H1 (cell line): ENCODE measurements around the gene KCNH1. TPM values are rescaled to one million over a fixed set of nuclear protein-coding genes. Genes with fewer than 3 reads are reported as not detected.

ENCODE experiments used
- CTCF ChIA-PET: fragments of 300-600 bp; sonication (Branson Sonifier 250); formaldehyde crosslinking; loops from one replicate; lab custom pipeline; 2021; ENCODE audit not compliant: partially characterized antibody; lab: Charles Lee
- POLR2A ChIA-PET: fragments of 300-600 bp; sonication (Branson Sonifier 250); formaldehyde crosslinking; loops from one replicate; lab custom pipeline; 2021; ENCODE audit warnings: inconsistent platforms; ENCODE audit not compliant: partially characterized antibody; lab: Charles Lee
- DNase-seq, 2 experiments: peaks; one replicate each; pipeline versions ENCODE4 v3.0.0 to v3.0.0-alpha.2; 2010 to 2022; ENCODE audit warnings: low spot score in 2 of 2, low read depth in 1 of 2, mixed read lengths in 1 of 2
- FAIRE-seq: peaks from 2 replicates; lab custom pipeline; 2011; peaks lifted over from hg19 to GRCh38; lab: Jason Lieb, UNC
- H2AFZ ChIP-seq: 2 replicates; pipeline ENCODE4 v1.8.1; 2012; ENCODE audit warnings: low read length, inconsistent platforms
- H2AK5ac ChIP-seq: 2 replicates; pipeline ENCODE4 v1.6.1; 2013; ENCODE audit warnings: low read depth, low read length
- H2BK120ac ChIP-seq: replicated peaks from 2 replicates; pipeline ENCODE3; 2013; ENCODE audit warnings: low read depth, low read length, inconsistent platforms
- H2BK12ac ChIP-seq: 2 replicates; pipeline ENCODE4 v1.6.1; 2013; ENCODE audit warnings: low read depth, low read length
- H2BK15ac ChIP-seq: 2 replicates; pipeline ENCODE4 v1.6.1; 2013; ENCODE audit warnings: low read length
- H2BK20ac ChIP-seq: 2 replicates; pipeline ENCODE4 v1.6.1; 2013; ENCODE audit warnings: low read length
- H2BK5ac ChIP-seq: 2 replicates; pipeline ENCODE4 v1.6.1; 2013; ENCODE audit warnings: low read depth, low read length
- H3K14ac ChIP-seq: 2 replicates; pipeline ENCODE4 v1.6.1; 2013; ENCODE audit warnings: inconsistent platforms; ENCODE audit not compliant: insufficient read length
- H3K18ac ChIP-seq: 2 replicates; pipeline ENCODE4 v1.6.1; 2013; ENCODE audit warnings: low read length; ENCODE audit errors: extremely low read depth
- H3K23ac ChIP-seq: 2 replicates; pipeline ENCODE4 v1.6.1; 2013; ENCODE audit warnings: inconsistent platforms; ENCODE audit not compliant: insufficient read length
- H3K23me2 ChIP-seq: 2 replicates; pipeline ENCODE4 v1.6.1; 2013; ENCODE audit warnings: low read depth, low read length
- H3K27ac ChIP-seq: 2 replicates; pipeline ENCODE4 v1.6.1; 2011; ENCODE audit warnings: low read depth, low read length, inconsistent platforms
- H3K27me3 ChIP-seq, 4 experiments: replicated peaks in 1 of 4; 1 replicate in 1 of 4; 2 replicates in 3 of 4; pipeline versions ENCODE4 v1.6.1 to v1.8.1; 2011 to 2013; ENCODE audit warnings: low read length in 3 of 4, mild to moderate bottlenecking in 3 of 4, inconsistent platforms in 2 of 4, mixed read lengths in 2 of 4, moderate library complexity in 1 of 4; ENCODE audit not compliant: control insufficient read depth in 3 of 4, insufficient read depth in 3 of 4; ENCODE audit errors: extremely low read depth in 1 of 4
- H3K36me3 ChIP-seq, 4 experiments: 2 replicates each; pipeline versions ENCODE4 v1.6.1 to v1.8.1; 2011 to 2013; ENCODE audit warnings: mild to moderate bottlenecking in 4 of 4, low read length in 3 of 4, moderate library complexity in 2 of 4, control low read depth in 1 of 4, inconsistent platforms in 1 of 4; ENCODE audit not compliant: insufficient read depth in 4 of 4, control insufficient read depth in 2 of 4
- H3K4ac ChIP-seq: replicated peaks from 2 replicates; pipeline ENCODE3; 2013; ENCODE audit warnings: low read length, low read depth, mixed read lengths, inconsistent platforms; ENCODE audit not compliant: insufficient read length
- H3K4me1 ChIP-seq, 4 experiments: replicated peaks in 1 of 4; 1 replicate in 1 of 4; 2 replicates in 3 of 4; pipeline versions ENCODE4 v1.6.1 to v1.8.1; 2011 to 2013; ENCODE audit warnings: low read length in 3 of 4, inconsistent platforms in 2 of 4, mixed read lengths in 1 of 4; ENCODE audit not compliant: insufficient read depth in 4 of 4, control insufficient read depth in 3 of 4
- H3K4me2 ChIP-seq, 2 experiments: 2 replicates each; pipeline versions ENCODE4 v1.6.1 to v1.8.1; 2011 to 2013; ENCODE audit warnings: low read depth in 2 of 2, low read length in 2 of 2, control low read depth in 1 of 2, inconsistent platforms in 1 of 2, mild to moderate bottlenecking in 1 of 2; ENCODE audit not compliant: insufficient read depth in 1 of 2
- H3K4me3 ChIP-seq, 4 experiments: fragments of 200-600, 300-600 bp in 1 of 4; sonication (generic), shearing (Covaris generic), sonication (Bioruptor Twin) in 1 of 4; 2 replicates each; pipeline versions ENCODE4 v1.5.1 to v1.8.1; 2011 to 2016; ENCODE audit warnings: low read length in 4 of 4, low read depth in 3 of 4, control low read depth in 2 of 4, inconsistent platforms in 2 of 4, mild to moderate bottlenecking in 2 of 4, mixed read lengths in 1 of 4, moderate library complexity in 1 of 4; ENCODE audit not compliant: insufficient read depth in 2 of 4; ENCODE audit errors: extremely low read depth in 1 of 4
- H3K56ac ChIP-seq: replicated peaks from 2 replicates; pipeline ENCODE3; 2013; ENCODE audit warnings: low read depth, mild to moderate bottlenecking, mixed read lengths, low read length, inconsistent platforms; ENCODE audit not compliant: insufficient read length
- H3K79me1 ChIP-seq: 2 replicates; pipeline ENCODE4 v1.6.1; 2013; ENCODE audit warnings: low read depth, low read length, control low read depth
- H3K79me2 ChIP-seq, 2 experiments: 2 replicates each; pipeline versions ENCODE4 v1.6.1 to v1.8.1; 2012 to 2013; ENCODE audit warnings: low read length in 2 of 2, mild to moderate bottlenecking in 2 of 2, inconsistent platforms in 1 of 2; ENCODE audit not compliant: insufficient read depth in 2 of 2, control insufficient read depth in 1 of 2
- H3K9ac ChIP-seq, 4 experiments: replicated peaks in 1 of 4; 1 replicate in 1 of 4; 2 replicates in 3 of 4; pipeline versions ENCODE4 v1.6.1 to v1.8.1; 2011 to 2013; ENCODE audit warnings: low read depth in 3 of 4, low read length in 3 of 4, control low read depth in 2 of 4, mild to moderate bottlenecking in 2 of 4, moderate library complexity in 2 of 4, inconsistent platforms in 1 of 4; ENCODE audit errors: extremely low read depth in 1 of 4
- H3K9me3 ChIP-seq, 2 experiments: 2 replicates each; pipeline versions ENCODE4 v1.6.1 to v1.8.1; 2012 to 2013; ENCODE audit warnings: mild to moderate bottlenecking in 2 of 2, moderate library complexity in 2 of 2, control low read depth in 1 of 2, inconsistent platforms in 1 of 2, low read depth in 1 of 2, low read length in 1 of 2, mixed read lengths in 1 of 2; ENCODE audit not compliant: insufficient read depth in 2 of 2
- H4K20me1 ChIP-seq, 2 experiments: replicated peaks in 1 of 2; 2 replicates each; pipeline versions ENCODE3 to v1.8.1; 2011 to 2013; ENCODE audit warnings: inconsistent platforms in 2 of 2, low read length in 2 of 2, mild to moderate bottlenecking in 1 of 2; ENCODE audit not compliant: insufficient read depth in 2 of 2, control insufficient read depth in 1 of 2
- H4K5ac ChIP-seq: 2 replicates; pipeline ENCODE4 v1.6.1; 2013; ENCODE audit warnings: low read length, low read depth, mixed read lengths, inconsistent platforms; ENCODE audit not compliant: insufficient read length
- H4K8ac ChIP-seq: 2 replicates; pipeline ENCODE4 v1.8.0; 2013; ENCODE audit warnings: mild to moderate bottlenecking, moderate library complexity, low read length, inconsistent platforms; ENCODE audit not compliant: insufficient read depth; ENCODE audit errors: extremely low read depth
- H4K91ac ChIP-seq: replicated peaks from 2 replicates; pipeline ENCODE3; 2013; ENCODE audit warnings: low read length, mixed read lengths, inconsistent platforms; ENCODE audit not compliant: insufficient read length
- ASH2L ChIP-seq: fragments of 200-600, 300-600 bp; sonication (generic); IDR thresholded peaks from one replicate; pipeline ENCODE4 v1.7.1; 2017; ENCODE audit warnings: low read length
- KDM1A ChIP-seq: fragments of 200-600, 300-600 bp; sonication (generic); IDR thresholded peaks from 2 replicates; pipeline ENCODE4 v1.7.1; 2016; ENCODE audit warnings: mild to moderate bottlenecking, low read length, borderline replicate concordance
- POLR2AphosphoS5 ChIP-seq: IDR thresholded peaks from 2 replicates; pipeline ENCODE4 v1.6.1; 2011; ENCODE audit warnings: low read depth, low read length
- SIX5 ChIP-seq: IDR thresholded peaks from 2 replicates; pipeline ENCODE4 v1.6.1; 2011; ENCODE audit warnings: mild to moderate bottlenecking, low read depth, low read length
- TBP ChIP-seq: IDR thresholded peaks from 2 replicates; pipeline ENCODE4 v1.6.1; 2011; ENCODE audit warnings: low read depth, low read length, improper control_type of control experiment
- WGBS, 2 experiments: shearing (Covaris generic) in 1 of 2; methylation state at CpG; one replicate each; pipeline versions ENCODE4 v1.1.6 to v1.1.7; 2013 to 2015; ENCODE audit warnings: low lambda C conversion rate in 2 of 2, mixed read lengths in 2 of 2, inconsistent platforms in 1 of 2, low coverage in 1 of 2, missing lambda C conversion rate in 1 of 2; ENCODE audit not compliant: insufficient replicate concordance in 2 of 2, insufficient coverage in 1 of 2, insufficient read length in 1 of 2; ENCODE audit errors: extremely low coverage in 1 of 2, missing lambda C conversion rate in 1 of 2; 5-methylcytosine and 5-hydroxymethylcytosine counted together
- polyA plus RNA-seq, 7 experiments: library from polyadenylated mRNA; depleted of rRNA in 3 of 7; stranded (reverse) in 5 of 7; unstranded in 2 of 7; fragments of >200 nt in 5 of 7; fragments of 200-250 nt in 2 of 7; gene quantifications; 1 replicate in 5 of 7; 2 replicates in 1 of 7; 4 replicates in 1 of 7; pipeline versions ENCODE4 v1.2.1 to v1.2.3, GENCODE V29; 2011 to 2013; ENCODE audit warnings: missing spikeins in 2 of 7, mixed read lengths in 2 of 7
- total RNA-seq: library from RNA; stranded (reverse); fragmentation: NEBNext Ultra II Directional; extraction: Animal tissue kit (Norgen Biotek cat#: 25700); gene quantifications from 2 replicates; pipeline ENCODE4 v1.2.1, GENCODE V29; 2021

Gene KCNH1
- total and polyA plus RNA-seq, 2 of the 8 experiments (the other 6 are each of a cell fraction or from before 2014, with no cell fraction given), result 0.27 to 0.34 TPM

- Histone ChIP-seq H3K27me3 (no peaks in the 10 kb centered on the region), H4K8ac (no peak overlapping the region), H3K4ac (no peak overlapping the region), H3K79me1 (no peaks in the 10 kb centered on the region; the same call in 1 of the 2 replicates), H2BK20ac (no peak overlapping the region), H3K4me3 (no peak overlapping the region), H4K5ac (no peak overlapping the region), H3K23me2 (no peaks in the 10 kb centered on the region), H2AFZ (no peak overlapping the region), H3K56ac (no peak overlapping the region), H3K14ac (no peak overlapping the region), H3K79me2 (no peaks in the 10 kb centered on the region), H3K36me3 (no peaks in the 10 kb centered on the region), H3K4me1 (no peaks in the 10 kb centered on the region), H3K9ac (no peak overlapping the region), H3K4me2 (no peak overlapping the region), H2BK5ac (no peak overlapping the region), H3K27ac (no peak overlapping the region), H2BK120ac (no peak overlapping the region), H2BK15ac (no peak overlapping the region), H2AK5ac (no peak overlapping the region), H3K18ac (no peak overlapping the region), H3K23ac (no peak overlapping the region), H4K20me1 (no peaks in the 10 kb centered on the region), H4K91ac (no peak overlapping the region), H2BK12ac (no peak overlapping the region), H3K9me3 (no peaks in the 10 kb centered on the region; a peak in 1 of 4 replicates)
- DNase-seq (no peak), FAIRE-seq (no peak)
- WGBS, 2 experiments, result 87% methylated on average over 7 of the region's 7 CpGs; no CpG with 5 or more reads in 1 of the 2 experiments
- POLR2A ChIA-PET, result no interaction called here
- CTCF ChIA-PET, result interaction anchor here (1.2 to 1.9 kb wide), 2 partner anchors 18 to 69 kb away, joined by 3 to 6 read pairs; no protein-coding TSS in a partner anchor
- TF ChIP-seq ASH2L, result no peak
- no peak for TF ChIP-seq KDM1A
- TF ChIP-seq TBP, result no peak
- TF ChIP-seq SIX5, result no peak
- TF ChIP-seq POLR2AphosphoS5, result no peak
Measured at GRCh38 chr1:210681158-210681557, 452.8 kb downstream of the KCNH1 start.
